ENCODE data around the gene ZIC2.

DNA sequence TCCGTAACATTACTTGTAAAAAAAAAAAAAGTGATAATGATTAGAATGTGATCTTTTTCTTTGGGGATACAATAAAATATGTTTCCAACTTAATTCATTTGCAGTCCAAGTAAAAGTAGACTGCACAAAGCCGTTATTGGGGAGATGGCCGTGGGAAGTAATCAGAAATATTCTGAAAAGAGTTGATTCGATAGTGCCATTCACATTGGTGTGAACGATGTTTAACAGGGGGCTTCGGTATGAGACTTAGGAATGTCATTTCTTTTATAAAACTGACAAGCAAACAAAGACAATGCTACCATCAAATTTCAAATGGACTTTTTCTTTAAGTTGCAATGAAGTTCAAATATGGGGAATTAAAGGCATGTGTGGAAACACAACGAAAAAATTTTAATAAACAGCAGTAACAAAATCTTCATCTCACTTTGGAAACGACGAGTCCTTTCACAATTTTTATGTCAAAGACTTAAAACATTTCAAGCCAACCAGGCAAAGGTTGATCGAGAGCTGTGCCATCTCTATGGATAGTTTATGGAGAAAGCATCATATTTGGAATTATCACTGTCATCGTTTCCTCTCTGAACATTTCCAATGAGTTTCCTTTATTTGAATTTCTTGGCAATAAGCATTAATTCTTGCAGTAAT is 8.3 kb upstream of the ZIC2 start:
- TF ChIP-seq CTCF (IDR thresholded peaks at IDR 0.05; ENCODE audit: low read depth, low read length): no peak
- no peak for TF ChIP-seq POLR2A (IDR thresholded peaks at IDR 0.05; ENCODE audit: extremely low read depth, insufficient read length)
- TF ChIP-seq, protein P1, sequence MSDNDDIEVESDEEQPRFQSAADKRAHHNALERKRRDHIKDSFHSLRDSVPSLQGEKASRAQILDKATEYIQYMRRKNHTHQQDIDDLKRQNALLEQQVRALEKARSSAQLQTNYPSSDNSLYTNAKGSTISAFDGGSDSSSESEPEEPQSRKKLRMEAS (IDR thresholded peaks at IDR 0.05; ENCODE audit: low read depth, low read length): no peak

Measured in NB4 (cell line).